Stimulated activated CD8-positive, alpha-beta memory T cell treated with anti-CD3 and anti-CD28 coated beads, Interleukin-2, amount 100 ng/mL, for 48 hours (primary cell): Measurements from ENCODE around the gene COA5.

ENCODE experiments used
- DNase-seq, 2 donors: peaks; one replicate each; pipeline ENCODE4 v3.0.0-alpha.2; 2020; ENCODE audit warnings: low read depth in 2 of 2

COA5 gene

GRCh38 chr2:98572211-98572610 is 36.1 kb downstream of the COA5 start:
- DNase-seq = no peak

DNA sequence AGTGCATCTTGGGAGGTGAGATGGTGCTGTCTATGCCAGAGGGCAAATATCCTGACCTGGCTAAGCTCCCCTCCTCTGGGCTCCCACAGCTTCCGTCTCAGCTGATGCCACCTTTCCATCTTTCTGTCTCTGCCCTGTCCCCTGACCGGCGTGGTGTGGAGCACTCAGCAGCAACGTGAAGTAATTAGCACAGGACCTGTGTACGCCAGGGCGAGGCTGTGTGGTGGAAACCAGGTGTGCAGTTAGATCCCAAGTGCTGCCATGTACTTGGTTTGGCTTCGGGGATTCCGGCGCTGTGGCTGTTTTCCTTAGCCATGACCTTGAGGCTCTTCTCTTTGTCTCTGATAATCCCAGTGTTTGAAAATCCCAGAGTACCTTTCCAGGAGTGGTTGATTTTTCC is 36.5 kb downstream of the COA5 start:
- DNase-seq = no peak

GRCh38 chr2:98571121-98571701 is 37.1 kb downstream of the COA5 start:
- DNase-seq = no peak

- DNase-seq = no peak
Observed at GRCh38 chr2:98570356-98570755, 38.0 kb downstream of the COA5 start.

DNA sequence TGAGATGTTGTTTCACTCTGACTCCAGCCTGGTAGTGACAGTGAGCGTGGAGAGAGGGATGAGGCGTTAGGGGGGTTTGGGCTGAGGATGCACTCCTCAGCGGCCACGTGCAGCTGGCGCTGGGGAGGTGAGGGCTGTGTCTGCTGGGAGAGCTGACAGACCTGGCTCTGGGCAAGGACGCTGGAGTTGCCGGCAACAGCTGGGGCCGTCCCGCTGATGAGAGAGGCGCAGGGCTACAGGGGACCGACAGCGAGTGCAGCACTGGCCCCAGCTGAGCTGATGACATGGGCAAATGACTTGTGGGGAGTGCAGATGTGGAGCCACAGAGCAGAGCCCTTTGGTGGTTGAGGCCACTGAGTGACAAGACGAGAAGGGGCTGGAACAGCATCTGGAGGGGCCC is 38.4 kb downstream of the COA5 start:
- DNase-seq = no peak

DNA sequence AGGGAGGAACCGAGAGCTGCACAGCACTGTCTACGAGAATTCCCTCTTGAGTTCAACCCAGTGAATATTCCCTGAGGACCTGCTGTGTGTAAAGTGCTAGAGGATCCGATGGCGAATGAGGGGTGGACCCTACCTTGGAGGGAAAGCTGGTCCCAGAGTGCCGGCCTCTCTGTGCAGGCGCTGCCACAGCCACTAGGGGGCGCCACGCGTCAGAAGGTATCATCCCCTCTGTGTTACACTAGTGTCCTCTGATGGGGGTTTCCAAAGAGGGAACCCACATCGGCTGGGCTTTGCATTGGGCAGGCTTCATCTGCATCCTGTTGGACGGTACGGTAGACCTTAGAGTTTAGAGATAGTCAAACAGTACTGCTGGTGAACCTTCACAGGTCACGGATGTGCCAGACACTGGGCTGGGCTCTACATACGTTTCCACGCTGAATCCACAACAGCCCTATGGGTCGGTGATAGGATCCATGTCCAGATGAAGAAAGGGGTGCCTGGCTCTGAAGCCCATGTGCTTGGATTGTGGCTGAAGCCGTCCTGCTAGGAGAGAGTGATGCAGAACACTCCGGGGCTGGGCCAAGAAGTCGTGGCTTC is 39.0 kb downstream of the COA5 start:
- DNase-seq = peak; percentile 65 to 67

DNA sequence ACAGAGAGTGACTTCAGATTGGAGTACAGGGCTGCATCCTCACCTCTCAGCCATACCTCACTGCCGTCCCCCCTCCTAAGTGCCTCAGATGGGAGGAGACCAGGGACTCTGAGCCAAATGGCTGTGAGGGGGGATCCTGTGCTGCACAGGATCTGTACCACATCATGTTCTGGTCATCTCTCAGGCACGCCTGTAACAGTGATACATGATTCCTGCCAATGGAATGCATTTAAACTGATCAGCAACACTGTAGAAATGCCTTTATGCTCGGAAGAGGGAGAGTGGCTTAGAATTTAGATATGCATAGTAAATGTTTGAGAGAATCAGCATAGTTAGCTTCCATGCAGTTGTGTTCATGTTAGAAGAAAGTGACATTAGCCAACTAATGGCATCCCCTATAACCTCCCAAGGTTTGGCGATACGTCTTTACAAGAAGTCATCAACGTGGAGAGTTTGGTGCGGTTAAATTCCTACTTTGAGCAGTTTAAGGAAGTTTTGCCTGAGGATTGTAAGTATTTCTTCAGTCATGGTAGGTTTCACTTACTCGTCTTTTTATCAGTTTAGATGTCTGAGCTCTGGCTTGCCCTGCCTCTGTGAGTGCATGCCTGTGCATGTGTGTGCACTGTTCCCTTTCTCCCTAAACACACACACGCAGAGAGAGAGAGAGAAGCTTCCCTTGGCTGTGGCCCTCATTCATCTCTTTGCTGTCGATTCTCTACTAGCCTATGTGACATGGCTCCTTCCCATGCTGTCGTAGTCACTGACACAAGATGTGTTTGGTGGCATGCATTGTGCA is 40.0 kb downstream of the COA5 start:
- DNase-seq = no peak

DNA sequence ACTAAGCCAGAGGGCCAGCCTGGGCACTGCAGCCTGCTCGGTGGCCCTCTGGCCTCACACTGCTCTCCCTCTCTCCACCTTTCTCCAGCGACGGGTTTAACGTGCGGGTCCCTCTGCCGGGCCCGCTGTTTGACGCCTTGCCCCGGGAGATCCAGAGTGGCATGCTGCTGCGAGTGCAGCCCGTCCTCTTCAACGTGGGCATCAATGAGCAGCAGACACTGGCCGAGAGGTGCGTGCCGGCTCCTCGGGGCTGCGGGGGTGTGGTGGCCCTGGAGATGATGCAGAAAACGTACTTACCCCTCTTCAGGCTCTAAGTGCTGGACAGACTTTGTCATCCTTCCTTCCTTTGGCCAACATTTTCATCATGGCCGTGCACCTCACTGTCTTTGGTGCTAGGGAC is 42.4 kb downstream of the COA5 start:
- DNase-seq = no peak

GRCh38 chr2:98565286-98565860 is 42.9 kb downstream of the COA5 start:
- DNase-seq = no peak

DNA sequence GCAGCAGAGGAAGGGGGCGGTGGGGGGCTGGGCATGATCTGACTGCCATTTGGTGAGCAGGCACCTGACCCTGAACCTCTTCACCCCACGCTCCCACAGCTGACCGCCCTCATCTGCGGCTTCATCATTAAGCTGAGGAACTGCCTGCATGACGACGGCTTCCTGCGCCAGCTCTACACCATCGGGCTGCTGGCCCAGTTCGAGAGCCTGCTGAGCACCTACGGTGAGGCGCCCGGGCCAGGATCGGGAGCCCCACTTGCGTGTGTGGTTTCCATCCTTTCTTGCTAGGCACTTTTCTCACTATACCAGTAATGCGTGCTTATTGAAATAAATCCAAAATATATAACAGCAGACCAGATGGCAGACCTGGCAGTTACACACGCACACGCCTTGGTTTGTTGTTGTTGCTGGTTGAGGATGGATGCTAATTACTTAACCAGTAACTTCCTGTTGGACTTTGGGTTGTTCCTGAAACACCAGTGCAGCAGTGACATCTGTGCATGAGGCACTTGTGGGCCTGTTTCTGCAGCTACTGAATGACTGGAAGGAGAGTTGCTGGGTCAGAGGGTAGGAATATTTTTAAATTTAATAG is 43.7 kb downstream of the COA5 start:
- DNase-seq = no peak

- DNase-seq = no peak
Observed at GRCh38 chr2:98563394-98563793, 44.9 kb downstream of the COA5 start.

DNA sequence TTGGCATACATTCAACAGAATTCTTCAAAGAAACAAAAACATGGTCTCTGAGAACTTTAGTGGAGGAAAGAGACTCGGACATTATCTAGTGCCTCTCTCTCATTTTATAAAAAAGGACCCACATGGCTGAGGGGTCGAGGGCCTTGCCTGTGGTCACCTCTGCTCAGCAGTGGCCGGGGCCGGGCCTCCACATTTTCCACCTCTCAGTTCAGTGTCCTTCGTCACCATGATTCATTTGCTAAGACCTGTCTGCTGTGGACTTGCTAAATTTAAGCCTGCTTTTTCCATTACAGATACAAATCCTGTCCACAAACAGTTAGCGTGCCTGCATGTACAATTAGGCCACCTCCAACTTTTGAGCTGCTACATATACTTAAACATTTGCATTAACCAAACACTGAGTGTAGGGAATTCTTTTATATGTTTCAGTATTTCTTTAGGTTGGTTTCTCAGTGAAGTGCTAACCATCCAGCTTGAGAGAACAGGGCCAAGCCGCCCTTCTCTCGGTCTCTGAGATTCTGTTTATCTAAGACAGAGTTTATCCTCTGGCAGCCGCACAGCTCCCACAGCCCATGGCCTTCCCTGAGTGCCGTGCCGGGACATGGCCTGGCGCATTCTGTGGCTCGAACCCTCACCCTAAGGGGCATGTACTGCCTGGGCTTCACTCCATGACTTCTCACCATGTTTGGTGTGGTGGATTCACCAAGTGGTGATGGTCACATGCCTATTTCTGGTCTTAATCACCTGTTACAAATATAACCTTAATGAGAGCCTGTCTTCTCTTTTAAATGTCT is 46.2 kb downstream of the COA5 start:
- DNase-seq = no peak

DNA sequence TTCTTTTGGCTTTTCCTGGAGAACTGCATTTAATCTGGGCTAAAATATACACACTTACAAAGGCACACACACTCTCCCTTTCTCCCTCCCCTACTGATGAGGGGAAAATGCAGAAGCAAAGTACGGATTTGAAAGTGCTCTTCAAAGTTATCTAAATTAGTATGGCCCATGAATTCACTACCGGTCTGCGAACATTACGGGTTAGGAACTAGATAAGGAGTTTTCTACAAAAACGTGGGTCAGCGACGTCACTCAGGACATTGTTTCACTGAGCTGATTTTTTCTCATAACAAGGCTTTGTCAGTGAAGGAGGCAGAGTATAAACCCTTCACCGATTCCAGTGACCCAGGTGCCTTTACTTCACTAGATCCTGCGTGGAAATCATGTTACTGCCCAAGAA is 47.3 kb downstream of the COA5 start:
- no peak for DNase-seq

DNA sequence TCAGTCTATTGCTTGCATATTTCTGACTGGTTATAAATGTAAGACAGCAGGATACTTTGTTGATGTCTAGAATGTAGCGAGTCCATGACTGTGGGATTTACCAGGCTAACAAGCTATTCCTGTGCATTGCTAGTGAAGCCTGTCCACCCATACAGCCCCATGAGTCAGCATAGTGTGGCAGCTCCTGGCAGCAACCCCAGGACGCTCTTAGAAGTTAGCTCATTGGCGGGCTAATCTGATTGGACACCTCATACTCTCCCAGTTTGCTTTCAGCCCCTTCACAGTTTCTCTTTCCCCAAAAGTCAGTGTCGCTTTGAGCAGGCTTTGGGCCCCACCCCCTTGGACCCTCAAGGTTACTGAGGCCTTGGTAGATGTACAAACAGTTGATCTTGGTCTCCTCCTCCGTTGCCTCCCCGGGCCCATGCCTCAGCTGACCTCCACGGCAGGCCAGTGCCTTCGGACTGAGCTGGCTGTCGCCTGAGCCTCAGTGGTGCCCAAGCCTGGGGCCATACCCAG is 48.0 kb downstream of the COA5 start:
- DNase-seq = no peak

DNA sequence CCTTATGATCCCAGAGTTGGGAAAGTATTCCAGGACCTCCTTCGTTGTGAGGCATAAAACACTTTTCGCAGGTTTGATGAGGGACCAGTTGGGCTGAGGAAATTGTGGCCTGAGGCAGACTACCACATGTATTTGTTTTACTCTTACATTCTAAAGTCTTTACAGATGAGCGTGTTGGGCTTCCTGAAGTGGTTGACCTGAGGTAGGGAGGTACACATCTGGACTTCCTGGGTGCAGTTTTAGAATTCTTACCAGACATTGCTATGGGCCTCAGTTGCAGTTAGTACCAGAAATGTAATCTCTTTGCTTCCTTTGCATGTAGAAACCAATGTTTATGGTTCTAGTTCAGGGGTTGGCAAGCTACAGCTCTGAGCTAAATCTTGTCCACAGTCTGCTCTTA is 48.7 kb downstream of the COA5 start:
- no peak for DNase-seq

DNA sequence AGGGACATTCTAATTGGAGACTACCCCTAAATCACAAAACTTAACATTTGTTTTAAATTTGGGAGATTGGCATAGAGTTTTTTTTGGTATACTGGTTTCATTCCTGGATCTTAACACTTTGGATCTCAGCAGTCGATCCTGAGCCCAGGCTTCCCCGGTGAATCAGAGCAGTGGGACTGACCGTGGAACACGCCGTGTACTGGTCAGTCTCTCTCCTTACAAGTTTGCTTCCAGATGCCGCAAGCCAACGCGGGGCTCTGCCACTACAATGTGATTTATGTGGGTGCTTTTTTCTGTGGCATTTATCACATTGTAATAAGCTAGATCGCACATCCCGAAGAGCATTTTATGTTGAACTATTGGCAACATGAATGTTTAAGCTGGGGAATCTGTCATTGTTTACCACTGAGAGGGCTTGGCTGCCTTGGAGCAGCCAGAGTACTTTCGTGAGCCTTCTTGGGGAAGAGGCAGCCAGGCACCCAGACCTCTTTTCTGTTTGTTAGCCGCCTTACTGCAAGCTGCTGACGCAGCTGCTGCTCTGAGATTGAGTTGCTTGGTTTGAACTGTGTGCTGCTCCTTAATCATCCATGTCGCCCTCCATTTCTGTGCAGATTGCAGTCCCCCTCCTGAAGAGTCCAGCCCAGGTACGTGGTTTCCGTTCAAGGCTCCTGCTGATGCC is 49.3 kb downstream of the COA5 start:
- DNase-seq = no peak

- no peak for DNase-seq
Observed at GRCh38 chr2:98556344-98557033, 51.8 kb downstream of the COA5 start.

DNA sequence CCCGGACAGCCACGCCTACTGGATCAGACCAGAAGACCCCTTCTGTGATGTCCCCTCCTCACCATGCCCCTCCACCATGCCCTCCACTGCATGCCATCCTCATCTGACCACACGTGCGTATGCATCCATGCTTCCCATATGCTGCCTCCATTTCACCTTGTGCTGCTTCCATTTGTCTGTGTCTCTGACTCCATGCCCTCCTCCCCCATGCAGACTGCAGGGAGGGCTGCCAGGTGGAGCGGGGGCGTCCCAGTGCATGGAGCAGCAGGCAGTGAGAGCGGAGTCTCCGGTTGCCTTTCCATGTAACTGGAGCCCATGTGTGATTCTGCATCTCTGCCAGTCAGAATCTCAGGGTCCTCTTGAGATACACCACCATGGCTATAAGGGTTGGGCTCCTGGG is 52.6 kb downstream of the COA5 start:
- DNase-seq = no peak

DNA sequence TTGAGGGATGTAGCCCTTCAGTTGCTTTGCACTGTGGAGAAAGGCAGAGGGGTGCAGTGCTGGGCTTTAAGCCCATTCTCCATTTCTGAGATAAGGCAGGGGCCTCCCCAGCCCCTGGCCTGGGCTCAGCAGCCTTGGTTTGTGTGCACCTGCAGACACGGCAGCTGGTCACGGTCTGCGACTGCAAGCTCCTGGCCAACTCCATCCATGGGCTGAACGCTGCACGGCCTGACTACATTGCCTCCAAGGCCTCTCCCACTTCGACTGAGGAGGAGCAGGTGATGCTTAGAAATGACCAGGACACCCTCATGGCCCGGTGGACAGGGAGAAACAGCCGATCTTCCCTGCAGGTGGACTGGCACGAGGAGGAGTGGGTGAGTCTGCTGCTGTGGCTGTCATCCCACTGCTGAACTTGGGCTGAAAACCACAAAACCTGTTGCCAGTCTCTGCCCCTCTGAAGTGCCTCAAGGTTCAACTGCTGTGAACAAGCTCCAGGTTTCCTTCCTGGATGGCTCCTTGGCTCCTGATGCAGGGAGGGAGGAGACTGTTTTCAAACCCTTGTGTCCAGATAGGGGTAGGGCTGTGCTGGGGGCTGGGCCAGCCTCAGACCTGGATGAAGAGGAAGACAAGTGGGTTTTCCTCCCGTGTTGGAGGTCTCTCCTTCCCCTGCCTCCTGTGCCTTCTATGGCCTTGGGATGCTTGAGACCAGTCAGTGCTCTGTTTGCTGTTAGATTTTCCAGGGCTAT is 54.0 kb downstream of the COA5 start:
- no peak for DNase-seq
